H1 (cell line): Measurements from ENCODE around the gene BSN. TPM values are rescaled to one million over a fixed set of nuclear protein-coding genes. Genes with fewer than 3 reads are reported as not detected.

Experiments used
- CTCF ChIA-PET: fragments of 300-600 bp; sonication (Branson Sonifier 250); formaldehyde crosslinking; loops from one replicate; lab custom pipeline; 2021; ENCODE audit not compliant: partially characterized antibody; lab: Charles Lee
- POLR2A ChIA-PET: fragments of 300-600 bp; sonication (Branson Sonifier 250); formaldehyde crosslinking; loops from one replicate; lab custom pipeline; 2021; ENCODE audit warnings: inconsistent platforms; ENCODE audit not compliant: partially characterized antibody; lab: Charles Lee
- DNase-seq, 2 experiments: peaks; one replicate each; pipeline versions ENCODE4 v3.0.0 to v3.0.0-alpha.2; 2010 to 2022; ENCODE audit warnings: low spot score in 2 of 2, low read depth in 1 of 2, mixed read lengths in 1 of 2
- FAIRE-seq: peaks from 2 replicates; lab custom pipeline; 2011; peaks lifted over from hg19 to GRCh38; lab: Jason Lieb, UNC
- H2AFZ ChIP-seq: 2 replicates; pipeline ENCODE4 v1.8.1; 2012; ENCODE audit warnings: low read length, inconsistent platforms
- H2AK5ac ChIP-seq: 2 replicates; pipeline ENCODE4 v1.6.1; 2013; ENCODE audit warnings: low read depth, low read length
- H2BK120ac ChIP-seq: replicated peaks from 2 replicates; pipeline ENCODE3; 2013; ENCODE audit warnings: low read depth, low read length, inconsistent platforms
- H2BK12ac ChIP-seq: 2 replicates; pipeline ENCODE4 v1.6.1; 2013; ENCODE audit warnings: low read depth, low read length
- H2BK15ac ChIP-seq: 2 replicates; pipeline ENCODE4 v1.6.1; 2013; ENCODE audit warnings: low read length
- H2BK20ac ChIP-seq: 2 replicates; pipeline ENCODE4 v1.6.1; 2013; ENCODE audit warnings: low read length
- H2BK5ac ChIP-seq: 2 replicates; pipeline ENCODE4 v1.6.1; 2013; ENCODE audit warnings: low read depth, low read length
- H3K14ac ChIP-seq: 2 replicates; pipeline ENCODE4 v1.6.1; 2013; ENCODE audit warnings: inconsistent platforms; ENCODE audit not compliant: insufficient read length
- H3K18ac ChIP-seq: 2 replicates; pipeline ENCODE4 v1.6.1; 2013; ENCODE audit warnings: low read length; ENCODE audit errors: extremely low read depth
- H3K23ac ChIP-seq: 2 replicates; pipeline ENCODE4 v1.6.1; 2013; ENCODE audit warnings: inconsistent platforms; ENCODE audit not compliant: insufficient read length
- H3K23me2 ChIP-seq: 2 replicates; pipeline ENCODE4 v1.6.1; 2013; ENCODE audit warnings: low read depth, low read length
- H3K27ac ChIP-seq: 2 replicates; pipeline ENCODE4 v1.6.1; 2011; ENCODE audit warnings: low read depth, low read length, inconsistent platforms
- H3K27me3 ChIP-seq, 4 experiments: replicated peaks in 1 of 4; 1 replicate in 1 of 4; 2 replicates in 3 of 4; pipeline versions ENCODE4 v1.6.1 to v1.8.1; 2011 to 2013; ENCODE audit warnings: low read length in 3 of 4, mild to moderate bottlenecking in 3 of 4, inconsistent platforms in 2 of 4, mixed read lengths in 2 of 4, moderate library complexity in 1 of 4; ENCODE audit not compliant: control insufficient read depth in 3 of 4, insufficient read depth in 3 of 4; ENCODE audit errors: extremely low read depth in 1 of 4
- H3K36me3 ChIP-seq, 4 experiments: 2 replicates each; pipeline versions ENCODE4 v1.6.1 to v1.8.1; 2011 to 2013; ENCODE audit warnings: mild to moderate bottlenecking in 4 of 4, low read length in 3 of 4, moderate library complexity in 2 of 4, control low read depth in 1 of 4, inconsistent platforms in 1 of 4; ENCODE audit not compliant: insufficient read depth in 4 of 4, control insufficient read depth in 2 of 4
- H3K4ac ChIP-seq: replicated peaks from 2 replicates; pipeline ENCODE3; 2013; ENCODE audit warnings: low read length, low read depth, mixed read lengths, inconsistent platforms; ENCODE audit not compliant: insufficient read length
- H3K4me1 ChIP-seq, 4 experiments: replicated peaks in 1 of 4; 1 replicate in 1 of 4; 2 replicates in 3 of 4; pipeline versions ENCODE4 v1.6.1 to v1.8.1; 2011 to 2013; ENCODE audit warnings: low read length in 3 of 4, inconsistent platforms in 2 of 4, mixed read lengths in 1 of 4; ENCODE audit not compliant: insufficient read depth in 4 of 4, control insufficient read depth in 3 of 4
- H3K4me2 ChIP-seq, 2 experiments: 2 replicates each; pipeline versions ENCODE4 v1.6.1 to v1.8.1; 2011 to 2013; ENCODE audit warnings: low read depth in 2 of 2, low read length in 2 of 2, control low read depth in 1 of 2, inconsistent platforms in 1 of 2, mild to moderate bottlenecking in 1 of 2; ENCODE audit not compliant: insufficient read depth in 1 of 2
- H3K4me3 ChIP-seq, 4 experiments: fragments of 200-600, 300-600 bp in 1 of 4; sonication (generic), shearing (Covaris generic), sonication (Bioruptor Twin) in 1 of 4; 2 replicates each; pipeline versions ENCODE4 v1.5.1 to v1.8.1; 2011 to 2016; ENCODE audit warnings: low read length in 4 of 4, low read depth in 3 of 4, control low read depth in 2 of 4, inconsistent platforms in 2 of 4, mild to moderate bottlenecking in 2 of 4, mixed read lengths in 1 of 4, moderate library complexity in 1 of 4; ENCODE audit not compliant: insufficient read depth in 2 of 4; ENCODE audit errors: extremely low read depth in 1 of 4
- H3K56ac ChIP-seq: replicated peaks from 2 replicates; pipeline ENCODE3; 2013; ENCODE audit warnings: low read depth, mild to moderate bottlenecking, mixed read lengths, low read length, inconsistent platforms; ENCODE audit not compliant: insufficient read length
- H3K79me1 ChIP-seq: 2 replicates; pipeline ENCODE4 v1.6.1; 2013; ENCODE audit warnings: low read depth, low read length, control low read depth
- H3K79me2 ChIP-seq, 2 experiments: 2 replicates each; pipeline versions ENCODE4 v1.6.1 to v1.8.1; 2012 to 2013; ENCODE audit warnings: low read length in 2 of 2, mild to moderate bottlenecking in 2 of 2, inconsistent platforms in 1 of 2; ENCODE audit not compliant: insufficient read depth in 2 of 2, control insufficient read depth in 1 of 2
- H3K9ac ChIP-seq, 4 experiments: replicated peaks in 1 of 4; 1 replicate in 1 of 4; 2 replicates in 3 of 4; pipeline versions ENCODE4 v1.6.1 to v1.8.1; 2011 to 2013; ENCODE audit warnings: low read depth in 3 of 4, low read length in 3 of 4, control low read depth in 2 of 4, mild to moderate bottlenecking in 2 of 4, moderate library complexity in 2 of 4, inconsistent platforms in 1 of 4; ENCODE audit errors: extremely low read depth in 1 of 4
- H3K9me3 ChIP-seq, 2 experiments: 2 replicates each; pipeline versions ENCODE4 v1.6.1 to v1.8.1; 2012 to 2013; ENCODE audit warnings: mild to moderate bottlenecking in 2 of 2, moderate library complexity in 2 of 2, control low read depth in 1 of 2, inconsistent platforms in 1 of 2, low read depth in 1 of 2, low read length in 1 of 2, mixed read lengths in 1 of 2; ENCODE audit not compliant: insufficient read depth in 2 of 2
- H4K20me1 ChIP-seq, 2 experiments: replicated peaks in 1 of 2; 2 replicates each; pipeline versions ENCODE3 to v1.8.1; 2011 to 2013; ENCODE audit warnings: inconsistent platforms in 2 of 2, low read length in 2 of 2, mild to moderate bottlenecking in 1 of 2; ENCODE audit not compliant: insufficient read depth in 2 of 2, control insufficient read depth in 1 of 2
- H4K5ac ChIP-seq: 2 replicates; pipeline ENCODE4 v1.6.1; 2013; ENCODE audit warnings: low read length, low read depth, mixed read lengths, inconsistent platforms; ENCODE audit not compliant: insufficient read length
- H4K8ac ChIP-seq: 2 replicates; pipeline ENCODE4 v1.8.0; 2013; ENCODE audit warnings: mild to moderate bottlenecking, moderate library complexity, low read length, inconsistent platforms; ENCODE audit not compliant: insufficient read depth; ENCODE audit errors: extremely low read depth
- H4K91ac ChIP-seq: replicated peaks from 2 replicates; pipeline ENCODE3; 2013; ENCODE audit warnings: low read length, mixed read lengths, inconsistent platforms; ENCODE audit not compliant: insufficient read length
- BACH1 ChIP-seq: IDR thresholded peaks from 2 replicates; pipeline ENCODE4 v1.6.1; 2012; ENCODE audit warnings: low read length, improper control_type of control experiment
- BRCA1 ChIP-seq: IDR thresholded peaks from 2 replicates; pipeline ENCODE4 v1.6.1; 2012; ENCODE audit warnings: low read depth, low read length, improper control_type of control experiment
- CEBPB ChIP-seq: IDR thresholded peaks from 2 replicates; pipeline ENCODE4 v1.6.1; 2012; ENCODE audit warnings: low read depth, low read length
- CREB1 ChIP-seq: IDR thresholded peaks from 2 replicates; pipeline ENCODE4 v1.6.1; 2012; ENCODE audit warnings: inconsistent platforms
- GTF2F1 ChIP-seq: IDR thresholded peaks from 2 replicates; pipeline ENCODE4 v1.6.1; 2012; ENCODE audit warnings: low read depth, low read length, improper control_type of control experiment, borderline replicate concordance
- HDAC2 ChIP-seq, 2 experiments: fragments of 300-600 bp in 1 of 2; sonication (generic) in 1 of 2; IDR thresholded peaks; 2 replicates each; pipeline ENCODE4 v1.6.1; 2011 to 2012; ENCODE audit warnings: low read depth in 2 of 2, low read length in 2 of 2, mild to moderate bottlenecking in 2 of 2, moderate library complexity in 2 of 2, borderline replicate concordance in 1 of 2, inconsistent platforms in 1 of 2
- NANOG ChIP-seq: IDR thresholded peaks from 2 replicates; pipeline ENCODE4 v1.6.1; 2011; ENCODE audit warnings: low read length, low read depth, mild to moderate bottlenecking, inconsistent platforms; ENCODE audit not compliant: insufficient read depth, poor library complexity, severe bottlenecking
- POLR2A ChIP-seq, 2 experiments: IDR thresholded peaks; 1 replicate in 1 of 2; 2 replicates in 1 of 2; pipeline ENCODE4 v1.6.1; 2011; ENCODE audit warnings: low read depth in 2 of 2, low read length in 2 of 2, mild to moderate bottlenecking in 2 of 2; ENCODE audit errors: control extremely low read depth in 1 of 2
- RBBP5 ChIP-seq: IDR thresholded peaks from 2 replicates; pipeline ENCODE4 v1.7.1; 2012; ENCODE audit warnings: low read depth, mild to moderate bottlenecking, inconsistent platforms, low read length, moderate library complexity, borderline replicate concordance
- TCF12 ChIP-seq: IDR thresholded peaks from 2 replicates; pipeline ENCODE4 v1.6.1; 2011; ENCODE audit warnings: low read depth, mild to moderate bottlenecking, low read length
- ZNF274 ChIP-seq: IDR thresholded peaks from 2 replicates; pipeline ENCODE4 v1.7.0; 2012; ENCODE audit warnings: low read length, borderline replicate concordance; ENCODE audit errors: extremely low read depth
- WGBS, 2 experiments: shearing (Covaris generic) in 1 of 2; methylation state at CpG; one replicate each; pipeline versions ENCODE4 v1.1.6 to v1.1.7; 2013 to 2015; ENCODE audit warnings: low lambda C conversion rate in 2 of 2, mixed read lengths in 2 of 2, inconsistent platforms in 1 of 2, low coverage in 1 of 2, missing lambda C conversion rate in 1 of 2; ENCODE audit not compliant: insufficient replicate concordance in 2 of 2, insufficient coverage in 1 of 2, insufficient read length in 1 of 2; ENCODE audit errors: extremely low coverage in 1 of 2, missing lambda C conversion rate in 1 of 2; 5-methylcytosine and 5-hydroxymethylcytosine counted together
- polyA plus RNA-seq, 7 experiments: library from polyadenylated mRNA; depleted of rRNA in 3 of 7; stranded (reverse) in 5 of 7; unstranded in 2 of 7; fragments of >200 nt in 5 of 7; fragments of 200-250 nt in 2 of 7; gene quantifications; 1 replicate in 5 of 7; 2 replicates in 1 of 7; 4 replicates in 1 of 7; pipeline versions ENCODE4 v1.2.1 to v1.2.3, GENCODE V29; 2011 to 2013; ENCODE audit warnings: missing spikeins in 2 of 7, mixed read lengths in 2 of 7
- total RNA-seq: library from RNA; stranded (reverse); fragmentation: NEBNext Ultra II Directional; extraction: Animal tissue kit (Norgen Biotek cat#: 25700); gene quantifications from 2 replicates; pipeline ENCODE4 v1.2.1, GENCODE V29; 2021
- TF ChIP-seq, protein P1 (sequence below): IDR thresholded peaks from 2 replicates; pipeline ENCODE4 v1.6.1; 2011; ENCODE audit warnings: low read length, improper control_type of control experiment
- TF ChIP-seq, protein P2 (sequence below): IDR thresholded peaks from 2 replicates; pipeline ENCODE4 v1.6.1; 2011; ENCODE audit warnings: low read depth, mild to moderate bottlenecking, low read length; ENCODE audit not compliant: insufficient read depth

BSN gene
- total and polyA plus RNA-seq, 2 of the 8 experiments (the other 6 are each of a cell fraction or from before 2014, with no cell fraction given), result 0.60 to 3.0 TPM

DNA sequence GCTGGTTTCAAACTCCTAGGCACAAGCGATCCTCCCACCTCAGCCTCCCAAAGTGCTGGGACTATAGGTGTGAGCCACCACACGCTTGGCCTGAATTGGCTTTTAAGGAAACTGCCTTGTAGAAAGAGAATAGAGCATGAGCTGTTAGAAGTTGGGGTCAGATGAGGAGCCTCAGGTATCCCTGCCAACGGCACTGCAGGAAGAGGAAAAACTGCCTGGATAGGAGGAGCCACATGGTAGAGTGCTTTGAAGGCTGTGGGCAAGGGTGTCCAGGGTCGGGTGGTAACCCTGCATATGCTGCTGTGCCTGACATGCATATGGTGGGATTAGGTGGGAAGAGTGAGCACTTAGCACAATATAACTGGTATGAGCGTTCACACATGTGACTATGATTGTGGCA lies 55.0 kb downstream of the BSN start:
- no peak overlapping the region for H4K91ac ChIP-seq
- H4K8ac ChIP-seq, result no peak overlapping the region
- no peaks in the 10 kb centered on the region; a peak in 1 of 7 replicates for H3K27me3 ChIP-seq
- H3K4me3 ChIP-seq, result no peak overlapping the region
- H4K5ac ChIP-seq, result no peak overlapping the region
- POLR2A ChIA-PET, result no interaction called here
- no peaks in the 10 kb centered on the region for H3K23me2 ChIP-seq
- H2BK12ac ChIP-seq, result no peak overlapping the region
- no peak overlapping the region for H2AFZ ChIP-seq
- DNase-seq (no peak), FAIRE-seq (no peak)
- H2BK120ac ChIP-seq, result no peak overlapping the region
- no peaks in the 10 kb centered on the region for H3K79me1 ChIP-seq
- H3K36me3 ChIP-seq, result no peaks in the 10 kb centered on the region
- no peak overlapping the region for H3K27ac ChIP-seq
- no peaks in the 10 kb centered on the region; a peak in 1 of 4 replicates for H3K9me3 ChIP-seq
- H2BK15ac ChIP-seq, result no peak overlapping the region
- CTCF ChIA-PET, result interaction anchor here (1.0 kb wide), 1 partner anchor 46 kb away, joined by 3 read pairs; no protein-coding TSS in a partner anchor
- H3K14ac ChIP-seq, result no peak overlapping the region
- H2BK20ac ChIP-seq, result no peak overlapping the region
- H2BK5ac ChIP-seq, result no peak overlapping the region
- H3K79me2 ChIP-seq, result no peaks in the 10 kb centered on the region
- H4K20me1 ChIP-seq, result no peaks in the 10 kb centered on the region
- H2AK5ac ChIP-seq, result no peak overlapping the region
- no peak overlapping the region for H3K23ac ChIP-seq
- H3K9ac ChIP-seq, result no peak overlapping the region
- no peak overlapping the region for H3K56ac ChIP-seq
- WGBS, 2 experiments, result 94% methylated on average over 5 of the region's 5 CpGs; no CpG with 5 or more reads in 1 of the 2 experiments
- H3K4ac ChIP-seq, result no peak overlapping the region
- no peak overlapping the region for H3K4me2 ChIP-seq
- H3K18ac ChIP-seq, result no peak overlapping the region
- no peaks in the 10 kb centered on the region for H3K4me1 ChIP-seq
- TF ChIP-seq, protein P1, sequence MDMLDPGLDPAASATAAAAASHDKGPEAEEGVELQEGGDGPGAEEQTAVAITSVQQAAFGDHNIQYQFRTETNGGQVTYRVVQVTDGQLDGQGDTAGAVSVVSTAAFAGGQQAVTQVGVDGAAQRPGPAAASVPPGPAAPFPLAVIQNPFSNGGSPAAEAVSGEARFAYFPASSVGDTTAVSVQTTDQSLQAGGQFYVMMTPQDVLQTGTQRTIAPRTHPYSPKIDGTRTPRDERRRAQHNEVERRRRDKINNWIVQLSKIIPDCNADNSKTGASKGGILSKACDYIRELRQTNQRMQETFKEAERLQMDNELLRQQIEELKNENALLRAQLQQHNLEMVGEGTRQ, result no peak
- TF ChIP-seq CEBPB (no peak), RBBP5 (no peak), NANOG (no peak), POLR2A (IDR thresholded peaks at IDR 0.05; ENCODE audit: control extremely low read depth in 1 of 2, low read depth in 2 of 2, low read length in 2 of 2) (no peak), GTF2F1 (no peak), TCF12 (no peak), BACH1 (no peak), HDAC2 (IDR thresholded peaks at IDR 0.05; ENCODE audit: borderline replicate concordance in 1 of 2, low read depth in 2 of 2, low read length in 2 of 2) (no peak), CREB1 (no peak), ZNF274 (no peak), BRCA1 (no peak)
- TF ChIP-seq, protein P2, sequence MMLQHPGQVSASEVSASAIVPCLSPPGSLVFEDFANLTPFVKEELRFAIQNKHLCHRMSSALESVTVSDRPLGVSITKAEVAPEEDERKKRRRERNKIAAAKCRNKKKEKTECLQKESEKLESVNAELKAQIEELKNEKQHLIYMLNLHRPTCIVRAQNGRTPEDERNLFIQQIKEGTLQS, result no peak
